NCI-H2171 treated with DMSO at 0.1 percent for 48 hours (cell line): Measurements from ENCODE around the gene KCNJ15.
A peak's percentile ranks its signal among the peaks of the same experiment; 100 is the strongest.
"Not testable (repeated sequence)": the region's sequence is repeated elsewhere in the genome, so short reads cannot be mapped to it uniquely, and the experiment has no call there.

Source experiments
- DNase-seq: peaks from one replicate; lab custom pipeline; 2025; lab: John Stamatoyannopoulos, UW

Gene KCNJ15

GRCh38 chr21:38244885-38245869, 11.6 kb upstream of the KCNJ15 start:
- no peak for DNase-seq

- DNase-seq = no peak
Measured at GRCh38 chr21:38246511-38246910, 10.3 kb upstream of the KCNJ15 start.

GRCh38 chr21:38247054-38247453, 9.7 kb upstream of the KCNJ15 start:
- not testable (repeated sequence) for DNase-seq

- peak; percentile 14 for DNase-seq
Measured at GRCh38 chr21:38247738-38248510, 8.9 kb upstream of the KCNJ15 start.

- DNase-seq = no peak
Measured at GRCh38 chr21:38249256-38249655, 7.5 kb upstream of the KCNJ15 start.

GRCh38 chr21:38249696-38250278, 7.0 kb upstream of the KCNJ15 start:
- DNase-seq = no peak

- DNase-seq = no peak
Measured at GRCh38 chr21:38250991-38251418, 5.8 kb upstream of the KCNJ15 start.

GRCh38 chr21:38254970-38255369, 1.8 kb upstream of the KCNJ15 start:
- DNase-seq = peak; percentile 17

GRCh38 chr21:38255571-38256117, 1.1 kb upstream of the KCNJ15 start:
- DNase-seq = no peak

- DNase-seq = no peak
Measured at GRCh38 chr21:38257667-38258066, 876 bp downstream of the KCNJ15 start.

- no peak for DNase-seq
Measured at GRCh38 chr21:38258521-38259485, 2.0 kb downstream of the KCNJ15 start.

- no peak for DNase-seq
Measured at GRCh38 chr21:38259665-38260064, 2.9 kb downstream of the KCNJ15 start.

- no peak for DNase-seq
Measured at GRCh38 chr21:38260426-38260825, 3.6 kb downstream of the KCNJ15 start.

GRCh38 chr21:38261851-38262250, 5.1 kb downstream of the KCNJ15 start:
- no peak for DNase-seq

- DNase-seq = no peak
Measured at GRCh38 chr21:38263493-38263892, 6.7 kb downstream of the KCNJ15 start.

GRCh38 chr21:38264571-38264970, 7.8 kb downstream of the KCNJ15 start:
- DNase-seq = no peak

- no peak for DNase-seq
Measured at GRCh38 chr21:38265166-38265565, 8.4 kb downstream of the KCNJ15 start.

- DNase-seq = no peak
Measured at GRCh38 chr21:38266732-38267131, 9.9 kb downstream of the KCNJ15 start.

GRCh38 chr21:38267136-38267755, 10.5 kb downstream of the KCNJ15 start:
- DNase-seq = no peak
